Fibroblast of pulmonary artery (primary cell): ENCODE data around the gene TTC7B.

Experiments used
- DNase-seq: peaks from one replicate; pipeline ENCODE4 v3.0.0-alpha.2; 2010; ENCODE audit warnings: low read depth
- H3K4me3 ChIP-seq: replicated peaks from 2 replicates; pipeline ENCODE4 v1.5.1; 2011; ENCODE audit warnings: low read depth, mild to moderate bottlenecking, control low read depth, low read length, moderate library complexity
- TF ChIP-seq, protein P1 (sequence below): IDR thresholded peaks from 2 replicates; pipeline ENCODE4 v1.5.1; 2011; ENCODE audit warnings: mild to moderate bottlenecking, control low read depth, low read length, inconsistent platforms; ENCODE audit errors: missing control alignments

The TTC7B gene

DNA sequence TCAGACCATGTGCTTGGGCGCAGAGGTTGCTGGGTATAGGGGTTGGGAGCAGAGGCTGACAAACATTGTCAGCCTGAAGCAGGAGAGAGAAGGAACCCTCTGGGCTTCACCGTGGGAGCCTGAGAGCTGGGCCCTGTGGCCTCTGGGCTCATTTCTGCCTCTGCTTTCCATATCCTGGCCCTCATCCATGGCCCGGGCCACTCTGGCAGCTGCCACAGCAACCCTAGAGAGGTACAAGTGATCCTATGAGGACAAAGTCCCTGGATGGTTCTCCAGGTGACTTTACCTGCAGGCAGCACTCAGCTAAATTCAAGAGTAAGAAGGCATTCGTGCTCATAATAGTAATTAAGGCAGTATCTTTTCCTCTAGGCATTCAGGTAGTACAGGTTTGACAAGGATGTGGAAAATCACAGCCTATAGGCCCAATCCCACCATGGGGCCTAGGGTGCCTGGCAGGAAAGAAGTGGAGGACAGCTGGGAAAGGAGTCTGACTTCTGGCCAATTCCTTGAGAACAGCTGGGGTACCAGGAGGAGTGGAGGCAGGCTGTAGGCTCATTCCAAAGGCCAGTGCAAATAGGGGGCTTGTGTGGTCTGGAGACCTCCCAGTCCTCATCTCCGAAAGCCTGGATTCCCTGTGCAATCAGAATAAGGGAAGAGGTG, 3.6 kb upstream of the TTC7B start:
- DNase-seq: no peak
- TF ChIP-seq, protein P1, sequence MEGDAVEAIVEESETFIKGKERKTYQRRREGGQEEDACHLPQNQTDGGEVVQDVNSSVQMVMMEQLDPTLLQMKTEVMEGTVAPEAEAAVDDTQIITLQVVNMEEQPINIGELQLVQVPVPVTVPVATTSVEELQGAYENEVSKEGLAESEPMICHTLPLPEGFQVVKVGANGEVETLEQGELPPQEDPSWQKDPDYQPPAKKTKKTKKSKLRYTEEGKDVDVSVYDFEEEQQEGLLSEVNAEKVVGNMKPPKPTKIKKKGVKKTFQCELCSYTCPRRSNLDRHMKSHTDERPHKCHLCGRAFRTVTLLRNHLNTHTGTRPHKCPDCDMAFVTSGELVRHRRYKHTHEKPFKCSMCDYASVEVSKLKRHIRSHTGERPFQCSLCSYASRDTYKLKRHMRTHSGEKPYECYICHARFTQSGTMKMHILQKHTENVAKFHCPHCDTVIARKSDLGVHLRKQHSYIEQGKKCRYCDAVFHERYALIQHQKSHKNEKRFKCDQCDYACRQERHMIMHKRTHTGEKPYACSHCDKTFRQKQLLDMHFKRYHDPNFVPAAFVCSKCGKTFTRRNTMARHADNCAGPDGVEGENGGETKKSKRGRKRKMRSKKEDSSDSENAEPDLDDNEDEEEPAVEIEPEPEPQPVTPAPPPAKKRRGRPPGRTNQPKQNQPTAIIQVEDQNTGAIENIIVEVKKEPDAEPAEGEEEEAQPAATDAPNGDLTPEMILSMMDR: no peak
- H3K4me3 ChIP-seq: no peak overlapping the region

DNA sequence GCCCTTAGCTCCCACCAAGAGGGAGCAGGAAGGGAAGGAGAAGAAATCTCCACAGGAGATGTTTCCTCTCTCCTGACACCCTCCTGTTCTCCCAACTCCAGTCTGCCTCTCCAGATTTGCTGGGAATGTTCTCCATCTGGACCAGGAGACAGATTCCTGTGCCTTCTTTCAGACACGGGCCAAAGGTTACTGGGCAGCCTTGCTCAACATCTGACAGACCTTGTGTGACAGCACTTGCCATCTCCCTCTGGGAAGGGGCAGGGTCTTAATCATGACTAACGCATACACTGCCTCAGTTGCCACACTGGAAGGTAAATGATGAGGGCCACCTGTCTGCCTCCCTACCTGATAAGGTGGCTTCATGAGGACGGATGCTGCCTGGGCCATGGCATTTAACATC, 2.5 kb upstream of the TTC7B start:
- DNase-seq: no peak
- H3K4me3 ChIP-seq: no peak overlapping the region
- TF ChIP-seq, protein P1: no peak

DNA sequence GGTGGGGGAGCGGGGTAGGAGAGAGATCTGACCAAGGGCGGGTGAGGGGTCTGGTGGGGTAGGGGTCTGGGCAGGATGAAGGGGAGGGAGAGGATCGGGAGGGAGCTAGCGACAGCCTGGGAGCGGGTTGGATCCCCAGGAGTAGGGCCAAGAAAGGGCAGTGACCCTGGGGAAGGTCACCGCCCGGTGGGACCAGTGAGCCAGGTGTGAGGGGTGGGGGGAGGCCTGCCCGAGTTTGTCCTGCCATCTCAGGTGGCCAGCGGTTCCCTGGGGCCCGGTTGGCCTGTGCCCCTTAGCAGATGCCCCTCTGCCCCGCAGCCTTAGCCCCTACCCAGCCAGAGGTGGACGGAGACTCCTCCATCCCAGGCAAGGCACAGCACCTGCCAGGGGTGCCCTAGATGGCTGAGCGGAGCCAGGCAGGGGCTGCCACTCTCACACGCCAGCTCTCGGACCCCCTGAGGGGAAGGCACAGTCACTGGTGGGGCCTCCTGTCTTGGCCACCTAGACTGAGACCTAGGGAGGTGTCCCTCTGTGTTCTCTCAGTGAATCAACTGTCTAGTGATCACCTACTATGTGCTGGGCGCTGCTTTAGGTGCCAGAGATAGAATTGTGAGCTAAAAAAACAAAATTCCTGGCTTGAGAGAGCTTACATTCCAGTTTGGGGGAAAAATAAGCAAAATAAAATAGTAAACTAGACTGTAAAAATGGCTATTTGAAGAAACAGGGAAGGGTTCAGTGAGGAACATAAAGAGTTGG, 629 bp upstream of the TTC7B start:
- peak overlapping the region; percentile 17 for H3K4me3 ChIP-seq
- no peak for DNase-seq
- TF ChIP-seq, protein P1: no peak

DNA sequence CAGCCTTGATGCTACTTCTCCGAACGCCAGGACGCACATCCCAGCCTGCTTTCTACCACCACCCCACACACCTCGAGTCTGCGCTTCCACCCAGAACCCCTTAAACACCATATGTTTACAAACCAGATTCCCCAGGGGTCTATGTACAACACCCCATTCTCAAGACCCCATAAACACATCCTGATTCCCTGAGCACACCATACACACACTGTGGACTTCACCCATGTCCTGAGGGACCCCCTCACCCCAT, 733 bp downstream of the TTC7B start:
- DNase-seq: no peak
- H3K4me3 ChIP-seq: peak overlapping the region; percentile 84

DNA sequence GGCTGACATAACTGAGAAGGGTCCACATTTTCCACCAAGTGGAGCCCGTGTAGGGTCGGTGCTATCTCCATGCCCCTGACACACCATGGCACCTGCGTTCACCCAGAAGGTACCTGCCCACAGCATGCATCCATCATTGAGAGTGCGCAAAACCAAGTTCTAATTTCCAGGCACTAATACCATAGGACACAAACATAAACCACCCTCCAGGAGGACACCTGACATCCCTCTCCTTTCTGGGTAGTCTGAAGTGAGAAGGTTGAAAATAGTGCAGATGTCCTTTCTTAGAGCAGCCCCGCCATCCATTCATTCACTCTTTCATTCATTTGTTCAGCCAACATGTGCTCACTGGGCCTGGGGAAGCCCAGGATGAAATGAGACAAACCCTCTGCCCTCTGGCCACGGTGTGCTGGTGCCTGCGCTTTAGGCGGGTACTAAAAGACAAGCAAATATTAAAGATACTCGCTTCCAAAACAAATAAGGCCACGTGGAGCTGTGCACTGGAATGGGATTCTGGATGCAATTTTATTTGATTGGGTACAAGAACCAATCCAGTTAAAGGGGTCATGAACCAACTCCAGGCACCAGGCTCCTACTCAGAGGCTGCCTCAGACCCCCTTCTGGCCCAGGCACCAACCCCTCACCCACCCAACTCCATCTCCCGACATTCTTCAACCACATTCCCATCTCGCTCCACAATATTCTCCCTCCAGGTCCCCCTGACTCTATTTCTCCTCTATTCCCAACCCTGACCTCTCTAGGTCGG, 1.2 kb downstream of the TTC7B start:
- H3K4me3 ChIP-seq: peak overlapping the region; percentile 84
- no peak for DNase-seq
- TF ChIP-seq, protein P1: no peak

More for the DNA sequence above, 733 bp downstream of the TTC7B start:
- TF ChIP-seq, protein P1: no peak

DNA sequence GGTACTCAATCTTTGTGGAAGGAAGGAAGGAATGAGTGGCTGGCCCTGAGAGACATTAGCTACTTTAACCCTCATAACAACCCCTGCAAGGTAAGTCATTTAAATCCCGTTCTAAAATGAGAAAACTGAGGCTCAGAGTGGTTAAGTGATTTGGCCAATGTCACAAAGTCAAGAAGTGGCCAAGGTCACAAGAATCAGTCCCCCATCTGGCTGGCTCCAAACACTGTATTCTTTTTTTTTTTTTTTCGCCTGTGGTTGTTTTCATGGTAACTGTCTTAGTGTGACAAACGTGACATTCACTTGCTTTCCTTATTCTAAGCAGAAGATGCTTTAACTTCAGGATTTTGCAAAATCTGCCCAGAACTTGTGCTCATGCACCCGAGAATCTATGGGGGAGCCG, 2.8 kb downstream of the TTC7B start:
- no peak overlapping the region for H3K4me3 ChIP-seq
- no peak for DNase-seq
- TF ChIP-seq, protein P1: no peak
